Activated CD4-positive, alpha-beta T cell treated with anti-CD3 and anti-CD28 coated beads for 24 hours (primary cell): Measurements from ENCODE around the gene LAMB1.

ENCODE experiments used
- DNase-seq, 2 donors: peaks; one replicate each; pipeline ENCODE4 v3.0.0-alpha.2; 2020; ENCODE audit warnings: low read depth in 2 of 2

LAMB1 gene

DNA sequence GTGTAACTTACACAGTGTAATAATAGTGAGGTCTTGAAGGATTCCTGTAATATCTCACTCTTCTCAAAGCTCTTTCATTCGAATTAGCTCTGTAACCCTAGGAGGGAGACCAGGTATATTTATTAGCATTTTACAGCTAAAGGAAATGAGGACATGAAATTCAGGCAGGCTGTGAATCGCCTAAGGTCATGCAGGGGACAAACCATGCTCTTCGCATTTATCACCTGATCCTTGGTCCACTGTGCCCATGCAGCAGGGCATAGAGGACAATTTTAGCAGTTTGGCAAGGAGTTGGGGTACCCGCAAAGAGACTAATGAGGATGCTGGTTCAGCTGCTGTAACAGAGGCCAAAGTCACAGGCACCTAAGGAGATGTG is 14.8 kb upstream of the LAMB1 start:
- no peak for DNase-seq

DNA sequence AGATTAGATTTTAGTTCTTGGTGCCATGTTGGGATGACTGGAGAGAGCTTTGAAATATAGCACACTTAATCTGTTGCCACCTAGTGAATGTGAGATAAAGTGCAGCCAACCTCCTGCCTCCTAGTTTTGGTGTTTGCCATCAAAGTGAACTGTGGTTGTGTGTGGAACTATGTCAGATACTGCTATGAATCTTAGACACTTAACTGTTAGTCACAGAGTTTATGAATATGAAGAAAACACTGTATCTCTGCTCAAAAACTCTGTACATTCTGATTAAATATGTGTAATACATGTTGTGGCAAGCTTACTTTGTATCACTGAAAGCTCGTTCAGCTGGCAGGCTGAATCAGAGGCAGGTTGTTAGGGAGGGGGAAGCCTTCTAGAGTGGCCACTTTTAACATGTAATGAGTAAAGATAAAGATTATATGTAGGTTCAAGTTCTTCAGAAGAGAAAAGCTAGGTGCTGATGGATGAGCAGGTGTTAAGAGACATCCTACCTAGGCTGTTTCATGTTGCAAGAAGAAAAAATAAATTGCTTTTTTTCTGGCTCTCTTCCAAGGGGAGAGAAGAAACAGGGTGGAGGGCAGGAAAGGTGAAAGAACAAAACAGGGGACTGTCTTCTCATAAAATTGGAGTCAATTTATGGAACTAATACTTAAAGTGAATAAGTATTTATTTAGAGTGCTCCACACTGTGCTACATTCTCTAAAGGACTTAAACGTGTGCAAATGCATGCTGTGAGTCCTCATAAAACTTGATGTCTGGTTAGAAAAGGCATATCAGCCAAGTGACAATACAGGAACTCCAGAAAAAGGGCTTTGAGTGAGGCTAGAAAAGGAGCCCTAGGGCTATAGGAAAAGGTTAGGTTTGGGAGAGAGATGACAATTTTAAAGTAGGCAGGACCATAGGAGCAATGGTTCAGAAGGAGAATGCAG is 14.1 kb upstream of the LAMB1 start:
- DNase-seq = no peak

DNA sequence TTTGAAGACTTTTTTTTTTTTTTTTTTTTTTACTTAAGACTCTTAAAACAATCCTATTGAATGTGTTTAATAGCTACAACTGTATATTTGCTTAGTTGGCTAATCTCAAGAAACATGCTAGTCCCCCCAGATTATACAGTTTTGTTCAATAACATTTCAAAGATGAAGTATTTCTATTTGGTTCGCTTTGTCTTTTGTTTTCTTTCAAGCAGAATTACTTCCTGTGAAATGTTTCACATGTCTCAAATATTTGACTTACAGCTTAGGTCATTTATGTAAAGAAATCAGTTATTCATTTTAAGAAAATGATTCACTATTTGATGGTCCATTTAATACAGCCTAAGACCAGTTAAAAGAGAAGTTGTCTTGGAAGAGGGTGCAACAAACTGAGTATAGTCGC is 12.8 kb upstream of the LAMB1 start:
- DNase-seq = no peak

DNA sequence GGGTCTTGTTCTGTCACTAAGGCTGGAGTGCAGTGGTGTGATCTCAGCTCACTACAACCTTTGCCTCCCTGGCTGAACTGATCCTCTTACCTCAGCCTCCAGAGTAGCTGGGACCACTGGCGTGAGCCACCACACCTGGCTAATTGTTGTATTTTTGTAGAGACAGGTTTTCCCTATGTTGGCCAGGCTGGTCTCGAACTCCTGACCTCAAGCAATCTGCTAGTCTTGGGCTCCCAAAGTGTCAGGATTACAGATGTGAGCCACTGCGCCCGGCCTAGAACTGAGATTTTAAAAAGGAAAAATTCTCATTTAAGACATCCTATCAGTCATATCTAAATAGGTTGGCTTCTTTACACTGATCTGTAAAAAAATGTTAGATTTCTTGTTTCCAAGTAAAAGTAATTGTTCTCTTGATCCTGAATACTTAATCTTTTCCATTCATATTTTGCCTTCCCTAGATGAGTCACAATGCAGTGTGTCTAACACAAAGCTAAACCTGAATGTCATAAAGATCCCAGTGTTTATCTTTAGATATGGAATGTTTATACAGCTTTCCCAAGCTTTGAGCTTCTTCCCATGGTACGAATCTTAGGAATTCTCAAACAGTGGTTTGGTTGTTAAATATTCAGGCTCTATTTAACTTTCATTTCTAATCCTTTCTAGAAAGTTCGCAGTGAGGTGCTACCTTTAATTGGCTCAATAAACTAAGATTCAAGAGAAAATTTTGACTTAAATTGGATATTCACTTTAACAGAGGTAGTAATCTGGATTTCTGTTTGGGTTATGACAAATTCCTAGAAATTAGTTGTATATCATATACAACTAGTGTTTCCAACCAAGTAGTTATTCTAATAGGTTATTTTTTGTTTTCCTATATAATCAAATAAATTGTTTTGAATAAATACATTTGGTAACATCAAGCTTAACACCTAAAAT is 12.1 kb upstream of the LAMB1 start:
- no peak for DNase-seq

DNA sequence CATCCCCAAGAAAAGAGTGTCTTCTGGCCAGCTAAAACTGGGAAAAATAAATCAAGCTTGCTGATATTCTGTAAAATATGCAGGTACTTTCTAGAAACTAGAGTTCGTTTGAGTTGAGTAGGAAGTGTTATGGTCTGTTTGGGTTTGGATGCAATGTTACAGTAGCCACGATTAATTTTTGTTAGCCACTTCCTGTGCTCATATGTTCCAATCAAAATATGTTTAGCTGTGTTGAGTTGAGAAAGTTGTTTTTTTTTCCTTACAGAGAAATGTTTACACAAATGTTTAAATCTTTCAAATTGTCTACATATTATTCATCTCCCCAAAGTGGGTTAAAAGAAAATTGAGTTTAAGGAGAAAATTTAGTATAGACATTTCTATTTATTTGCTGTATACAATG is 11.3 kb upstream of the LAMB1 start:
- no peak for DNase-seq

DNA sequence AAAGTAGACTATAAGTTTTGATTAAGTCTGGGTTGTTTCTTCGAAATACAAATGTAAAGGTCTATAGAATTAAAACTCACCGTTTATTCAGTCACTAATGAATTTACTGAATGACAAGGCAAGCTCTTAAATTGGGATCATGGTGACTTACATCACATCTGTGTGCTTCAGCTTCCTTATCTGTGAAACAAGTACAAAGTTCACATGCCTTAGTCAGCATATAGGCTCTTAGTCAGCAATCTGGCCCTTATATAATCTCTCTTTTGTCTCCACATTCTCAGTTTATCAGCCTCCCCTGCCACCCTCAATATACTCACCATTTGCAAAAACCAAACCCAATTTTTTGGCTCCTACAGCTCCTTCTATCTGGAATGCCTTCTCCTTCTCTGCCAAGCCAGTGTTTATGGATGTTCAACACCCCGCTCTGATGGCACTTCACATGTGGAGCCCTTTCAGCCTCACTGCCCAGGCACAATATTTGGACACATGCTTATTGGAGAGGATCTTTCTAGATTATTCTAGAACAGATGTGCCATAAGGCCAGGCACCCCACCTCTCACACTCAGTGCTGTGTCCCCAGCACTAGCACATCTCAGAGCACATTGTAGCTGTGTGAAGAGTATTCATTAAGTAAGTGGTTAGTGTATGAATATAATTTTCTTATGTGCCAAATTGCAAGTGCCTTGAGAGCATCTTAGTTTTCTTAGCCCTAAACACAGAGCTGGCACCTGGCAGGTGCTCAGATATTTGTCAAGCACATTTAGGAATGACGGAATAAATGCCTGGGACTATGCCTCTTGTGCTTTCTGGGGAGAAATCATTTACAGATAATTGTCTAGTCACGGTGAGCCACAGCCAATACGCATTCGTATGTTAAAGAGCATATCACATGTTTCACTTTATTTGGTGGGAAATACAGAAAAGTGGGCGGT is 9.8 kb upstream of the LAMB1 start:
- DNase-seq = no peak

DNA sequence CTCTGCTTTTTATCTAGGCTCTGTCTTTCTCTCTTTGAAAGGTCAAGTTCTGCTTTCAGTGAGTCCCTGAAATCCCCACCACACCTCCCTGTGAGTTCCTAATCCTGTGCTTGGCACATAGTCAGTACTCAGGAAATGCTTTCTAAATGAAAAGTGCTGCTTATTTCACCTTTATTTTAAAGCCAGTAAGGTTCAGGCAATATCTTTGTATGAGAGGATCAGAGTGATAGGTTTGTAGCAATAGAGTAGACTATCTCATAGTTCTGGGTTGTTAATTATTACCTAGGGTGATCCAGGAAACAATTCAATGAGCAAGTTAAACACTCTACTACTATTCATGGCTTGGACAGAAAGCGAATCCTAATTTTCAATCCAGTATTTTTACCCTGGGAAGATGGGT is 7.4 kb upstream of the LAMB1 start:
- no peak for DNase-seq

DNA sequence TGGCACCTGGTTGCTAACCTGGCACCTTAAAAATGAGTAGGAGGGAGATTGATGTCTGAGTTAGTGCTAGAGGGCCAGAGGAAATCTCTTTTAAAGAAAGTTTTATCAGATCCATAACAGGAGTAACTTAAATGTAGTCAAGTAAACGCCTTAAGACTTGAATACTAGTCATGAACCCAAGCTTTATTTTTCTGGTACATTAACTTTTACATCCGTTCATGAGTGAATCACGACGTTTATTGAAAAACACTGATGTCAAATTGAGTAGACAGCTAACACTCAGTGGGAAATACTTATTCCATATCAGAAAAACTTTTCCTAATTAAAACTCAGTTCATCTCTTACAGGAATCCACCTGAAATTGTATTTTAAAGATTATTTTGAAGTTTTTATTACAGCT is 6.9 kb upstream of the LAMB1 start:
- no peak for DNase-seq

DNA sequence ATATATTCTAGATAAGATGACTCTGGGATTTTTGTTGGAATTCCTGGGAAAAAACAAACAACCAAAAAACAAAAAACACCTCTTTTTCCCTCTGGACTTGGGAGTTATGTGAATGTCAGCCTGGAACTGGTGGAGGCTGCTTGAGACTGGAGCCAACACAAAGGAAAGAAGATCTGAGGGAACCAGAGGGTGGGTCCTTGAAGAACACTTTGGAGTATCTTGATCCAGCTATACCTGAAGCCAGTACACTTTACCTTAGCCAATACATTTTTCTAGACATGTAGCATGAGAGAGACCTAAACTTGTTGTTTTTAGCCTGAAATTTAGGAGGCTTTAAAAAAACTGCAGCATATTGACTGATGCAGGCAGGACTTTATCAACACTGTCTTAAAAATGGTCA is 5.9 kb upstream of the LAMB1 start:
- DNase-seq = no peak

DNA sequence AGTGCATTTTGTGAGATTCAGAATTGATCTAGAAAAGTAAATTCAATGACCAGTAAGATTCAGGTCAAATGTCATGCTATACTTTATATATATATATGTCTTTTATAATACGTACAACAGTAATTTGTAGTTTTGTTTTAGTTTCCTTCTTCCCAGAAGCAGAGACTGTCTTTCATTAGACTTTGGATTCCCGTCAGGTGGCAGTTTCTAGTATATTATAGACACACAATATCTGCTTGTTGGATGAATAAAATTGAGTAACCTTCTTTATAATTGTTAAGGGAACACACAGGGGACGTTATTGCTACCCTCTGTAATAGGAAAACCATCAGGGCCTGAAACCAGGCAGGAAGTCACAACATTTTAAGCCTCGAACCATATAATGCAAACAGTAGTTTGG is 5.3 kb upstream of the LAMB1 start:
- no peak for DNase-seq

DNA sequence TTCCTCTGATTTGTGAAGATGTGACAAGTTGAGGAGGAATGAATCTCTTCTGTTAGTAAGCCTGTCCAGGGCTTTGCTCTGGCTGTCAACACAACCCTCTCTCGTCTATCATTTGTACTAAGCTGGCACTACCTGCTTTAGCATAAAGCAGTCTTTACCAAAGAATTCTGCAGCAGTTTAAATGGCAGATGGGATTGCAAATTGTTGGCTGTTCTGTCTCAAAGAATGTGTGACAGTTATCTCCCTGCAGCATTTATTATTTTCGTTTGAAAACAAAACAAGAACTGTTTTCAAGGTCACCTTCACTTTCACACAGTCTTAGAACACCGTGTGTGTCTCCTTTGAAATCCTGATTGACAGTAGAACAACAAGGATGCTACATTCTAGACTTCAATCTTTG is 4.8 kb upstream of the LAMB1 start:
- no peak for DNase-seq

DNA sequence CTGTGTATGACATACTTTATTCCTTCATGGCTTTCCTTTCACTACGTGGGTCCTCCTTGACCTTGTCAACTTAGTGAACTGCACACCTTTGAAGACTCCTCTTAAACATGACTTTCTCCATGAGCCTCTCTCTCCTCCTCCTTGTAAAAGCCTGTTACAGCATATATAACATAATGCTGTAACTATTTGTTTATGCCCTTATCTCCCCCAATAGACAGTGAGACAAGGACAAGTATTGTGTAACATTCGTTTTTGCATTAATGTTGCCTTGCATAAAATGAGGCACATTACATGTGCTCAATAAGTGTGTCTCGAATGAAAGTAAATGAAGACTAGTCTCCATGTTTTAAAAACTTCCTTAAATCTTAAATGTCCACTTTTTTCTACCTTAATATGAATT is 4.3 kb upstream of the LAMB1 start:
- no peak for DNase-seq

DNA sequence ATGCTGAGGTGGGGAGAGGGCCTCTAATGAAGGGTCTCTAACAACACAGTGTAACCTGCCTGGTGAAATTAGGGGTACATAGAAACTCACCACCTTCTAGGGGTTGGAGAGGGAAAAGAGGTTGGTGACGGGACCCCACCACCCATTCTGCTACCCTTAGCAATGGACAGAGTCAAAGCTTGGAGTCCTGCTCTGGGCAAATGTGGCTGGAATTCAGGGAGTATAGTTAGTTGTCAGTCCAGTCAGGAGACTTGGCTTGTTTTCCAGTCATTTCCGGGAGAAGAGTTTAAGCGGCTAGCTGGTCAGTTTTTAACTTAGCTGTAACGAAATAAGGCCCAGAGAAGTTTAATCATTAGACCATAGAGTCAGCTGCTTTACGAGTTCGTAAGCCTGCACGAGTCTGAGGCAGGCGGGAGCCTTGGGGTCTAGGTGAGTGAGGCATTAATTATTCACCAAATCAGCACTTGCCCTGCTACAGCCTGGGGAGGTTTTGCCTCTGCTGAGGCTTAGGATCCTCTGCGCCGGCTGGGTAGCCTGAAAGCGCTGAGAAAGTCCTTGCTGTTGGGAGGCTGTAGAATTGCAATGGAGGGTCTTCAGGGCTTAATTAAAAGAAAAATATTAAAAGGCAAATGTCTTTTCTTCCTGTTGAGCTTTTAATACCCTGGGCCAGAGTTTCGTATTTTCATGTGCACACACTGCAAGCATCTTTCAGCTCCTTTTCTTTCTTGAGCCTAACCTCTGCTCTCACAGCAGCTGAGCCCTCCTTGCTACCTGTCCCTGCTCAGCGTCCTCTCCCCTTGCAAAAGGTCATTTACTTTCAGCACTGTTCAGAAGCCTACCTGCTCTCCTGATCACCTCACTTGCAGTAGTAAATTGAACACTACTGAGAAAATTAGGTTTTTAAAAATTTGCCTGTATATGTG is 1.5 kb upstream of the LAMB1 start:
- no peak for DNase-seq

DNA sequence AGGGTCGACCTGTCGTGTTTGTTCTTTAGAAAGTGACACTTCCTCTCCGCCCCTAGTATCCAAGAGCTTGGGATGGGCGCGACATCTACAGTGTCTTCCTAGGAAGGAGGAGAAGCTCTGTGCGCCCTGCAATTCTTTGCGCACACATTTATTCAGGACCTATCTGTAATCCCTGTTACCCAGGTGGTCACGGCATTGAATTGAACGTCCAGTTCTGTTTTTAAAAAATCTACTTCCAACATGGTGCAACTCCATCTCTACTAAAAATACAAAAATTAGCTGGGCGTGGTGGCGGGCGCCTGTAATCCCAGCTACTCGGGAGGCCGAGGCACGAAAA is 606 bp upstream of the LAMB1 start:
- DNase-seq = no peak

DNA sequence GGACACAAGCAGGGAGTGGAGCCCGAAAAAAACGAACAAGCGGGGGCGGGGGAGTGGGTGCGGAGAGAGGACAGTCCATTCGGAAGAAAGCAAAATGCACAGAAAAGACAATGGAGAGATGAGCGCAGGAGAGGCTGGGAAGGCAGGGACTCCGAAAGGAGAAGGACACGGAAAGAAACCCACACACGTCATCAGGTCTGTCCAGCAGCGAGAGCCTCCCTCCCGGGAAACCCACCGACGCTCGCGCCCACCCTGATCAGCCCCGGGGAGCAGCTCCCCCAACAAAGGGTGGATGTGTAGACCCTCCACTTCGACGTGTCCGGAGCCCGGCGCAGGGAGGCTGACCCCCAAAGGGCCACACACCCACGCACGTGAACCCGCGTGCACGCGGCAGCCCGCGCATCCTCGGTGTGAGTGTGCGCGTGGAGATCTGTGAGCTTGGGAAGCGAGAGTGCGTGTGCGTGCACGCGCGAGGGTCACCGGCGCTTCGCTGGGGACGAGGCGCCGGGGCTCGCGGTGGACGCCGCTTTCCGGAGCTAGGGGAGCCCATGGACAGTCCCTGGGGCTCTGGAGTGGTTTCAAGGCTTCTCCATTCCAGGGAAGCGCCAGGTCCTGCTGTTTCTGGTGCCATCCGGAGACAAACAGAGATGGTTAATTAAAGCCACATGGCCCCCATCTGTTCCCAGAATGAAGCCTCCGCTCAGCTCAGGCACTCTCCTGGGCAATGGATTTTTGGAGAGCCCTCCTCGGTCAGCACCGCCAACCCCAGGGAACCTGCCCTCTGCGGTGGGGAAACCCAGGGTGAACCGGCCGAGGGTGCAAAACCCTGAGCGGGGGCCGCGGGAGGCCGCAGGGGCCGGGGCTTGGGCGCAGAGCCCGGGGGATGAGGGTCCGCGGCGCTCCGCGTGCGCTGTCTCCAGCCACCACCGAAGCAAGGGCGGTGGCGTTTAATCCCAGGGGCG is 916 bp downstream of the LAMB1 start:
- no peak for DNase-seq

DNA sequence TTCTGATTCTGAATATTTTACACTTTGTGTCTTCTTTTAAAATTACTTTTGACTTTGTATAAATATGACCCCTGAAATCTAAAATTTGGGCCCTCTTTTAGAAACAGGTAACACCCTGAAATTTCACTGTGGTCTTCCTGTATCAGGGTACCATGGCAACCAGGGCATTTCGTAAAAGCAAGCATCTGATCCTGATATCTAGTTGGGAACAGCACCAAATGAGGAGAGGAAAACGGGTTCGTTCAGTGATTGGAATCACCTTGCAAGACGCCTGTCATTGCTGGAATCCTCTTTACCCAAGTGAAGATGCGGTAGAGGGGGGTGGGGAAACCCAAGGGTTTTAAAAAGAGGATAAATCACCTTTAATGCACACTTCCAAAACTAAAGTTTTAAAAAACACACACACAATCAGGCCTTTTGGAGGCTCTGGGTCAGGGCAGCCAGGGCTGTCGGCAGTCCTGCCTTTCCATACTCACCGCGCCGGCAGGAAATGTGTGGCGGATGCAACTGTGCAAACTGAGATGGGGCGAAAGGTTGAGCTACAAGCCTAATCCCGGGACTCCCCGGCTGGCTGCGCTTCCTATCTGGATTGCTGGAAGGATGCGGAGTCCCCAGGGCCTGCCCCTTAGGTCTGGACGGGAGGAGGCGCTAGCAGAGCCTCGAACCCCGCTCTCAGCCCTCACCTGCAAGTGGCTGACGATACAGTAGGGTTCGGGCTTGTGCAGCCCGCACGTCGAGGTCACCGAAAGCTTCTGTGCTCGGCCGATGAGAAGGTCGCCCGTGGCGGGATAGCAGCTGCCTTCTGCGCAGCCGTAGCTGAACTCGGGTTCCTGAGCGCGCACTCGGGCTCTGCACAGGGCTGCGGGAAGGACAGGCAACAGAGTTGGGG is 1.8 kb downstream of the LAMB1 start:
- no peak for DNase-seq

DNA sequence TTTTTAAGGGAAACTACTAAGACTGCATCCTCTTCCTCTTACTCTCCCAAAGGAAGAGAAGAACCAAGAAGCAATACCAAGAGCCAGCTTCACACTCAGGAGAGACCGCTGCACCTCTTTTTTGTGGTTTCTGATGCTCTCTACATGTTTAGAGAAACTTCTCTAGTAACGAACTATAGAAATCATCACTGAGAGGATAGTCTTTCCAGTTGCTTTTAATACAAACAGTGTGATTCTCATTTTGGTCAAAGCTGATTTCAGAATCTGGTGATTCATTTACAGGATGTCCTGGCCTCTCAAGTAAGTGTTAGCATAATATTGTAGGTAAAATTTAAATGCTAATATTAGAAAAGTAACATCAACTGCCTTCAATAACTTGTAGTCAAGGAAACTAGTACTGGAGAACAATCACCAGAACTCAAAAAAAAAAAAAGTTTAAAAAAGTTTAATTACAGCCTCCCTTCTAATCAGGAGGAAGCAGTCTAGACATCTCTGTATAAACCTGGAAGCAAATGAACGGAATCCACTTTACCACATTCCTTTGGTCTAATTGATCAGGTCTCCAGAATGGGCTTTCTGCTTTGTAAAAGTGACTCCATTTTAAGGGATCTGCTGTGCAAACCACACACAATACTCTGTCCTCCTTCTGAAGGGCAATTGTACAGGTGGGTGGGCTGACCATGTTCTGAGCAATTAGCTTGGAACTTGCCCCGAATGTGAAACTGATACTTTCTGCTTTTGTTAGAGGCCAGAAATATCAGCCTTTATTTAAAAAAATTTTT is 3.0 kb downstream of the LAMB1 start:
- DNase-seq = no peak
